ENCODE measurements around the gene TRIP10. TPM values are rescaled to one million over a fixed set of nuclear protein-coding genes. Genes with fewer than 3 reads are reported as not detected.
A peak's percentile ranks its signal among the peaks of the same experiment; 100 is the strongest.

Gene TRIP10
- total and polyA plus RNA-seq, 2 of the 13 experiments (the other 11 are each of a cell fraction or from before 2014, with no cell fraction given): 32.5 to 33.2 TPM

GRCh38 chr19:6693056-6693471, 46.4 kb upstream of the TRIP10 start:
- ChIA-PET POLR2A (no interaction called here), CTCF (ENCODE audit: low intra/inter-chr PET ratio, low total read pairs) (no interaction called here)
- TF ChIP-seq RBM22 (optimal IDR thresholded peaks at IDR 0.05; ENCODE audit: low read length) (peak; percentile 94), PRMT3 (CRISPR knock-in tag; IDR thresholded peaks at IDR 0.05; ENCODE audit: borderline replicate concordance, low read depth) (no peak), SP2 (CRISPR knock-in tag; IDR thresholded peaks at IDR 0.05) (peak; percentile 23), ZMYM3 (CRISPR knock-in tag; IDR thresholded peaks at IDR 0.05) (no peak), RBFOX2 (IDR thresholded peaks at IDR 0.05; ENCODE audit: low read depth, low read length) (peak; percentile 84), TBX2 (CRISPR knock-in tag; IDR thresholded peaks at IDR 0.05; ENCODE audit: borderline replicate concordance) (peak; percentile 21; the same call in 1 of the 2 replicates), AGO2 (optimal IDR thresholded peaks at IDR 0.05; ENCODE audit: low read depth, low read length) (peak; percentile 95), NFYB (CRISPR knock-in tag; IDR thresholded peaks at IDR 0.05) (peak; percentile 66), DDIT3 (CRISPR knock-in tag; IDR thresholded peaks at IDR 0.05) (no peak), NFKB2 (CRISPR knock-in tag; IDR thresholded peaks at IDR 0.05; ENCODE audit: borderline replicate concordance) (peak; percentile 5; the same call in 1 of the 2 replicates), WIZ (CRISPR knock-in tag; IDR thresholded peaks at IDR 0.05) (no peak), PBX2 (CRISPR knock-in tag; IDR thresholded peaks at IDR 0.05) (peak; percentile 67), HDAC1 (CRISPR knock-in tag; IDR thresholded peaks at IDR 0.05) (no peak), ZNF687 (CRISPR knock-in tag; IDR thresholded peaks at IDR 0.05) (peak; percentile 28; the same call in 1 of the 2 replicates), ZNF468 (CRISPR knock-in tag; IDR thresholded peaks at IDR 0.05) (no peak), NFYC (CRISPR knock-in tag; IDR thresholded peaks at IDR 0.05) (peak; percentile 69), PAF1 (CRISPR knock-in tag; IDR thresholded peaks at IDR 0.05) (peak; percentile 59; the same call in 1 of the 2 replicates)
- ATAC-seq (peak; percentile 15), DNase-seq (ENCODE audit: low spot score) (no peak), FAIRE-seq (no peak)
- H3K27ac ChIP-seq (ENCODE audit: extremely low read length, insufficient read depth, low read length): no peak overlapping the region
- H4K20me1 ChIP-seq (ENCODE audit: insufficient read depth, low read length): peaks cover 62% of the 10 kb centered on the region
- H3K4me1 ChIP-seq (ENCODE audit: insufficient read depth, low read length): no peaks in the 10 kb centered on the region
- in situ Hi-C loops (cut with HindIII; ENCODE audit: extremely low pct_ligation_motif_present, low pct_unique_long_range_greater_than_20kb): no loop called here
- no peak overlapping the region for H3K4me2 ChIP-seq (ENCODE audit: low read depth, low read length)
- no peaks in the 10 kb centered on the region for H3K79me2 ChIP-seq (ENCODE audit: insufficient read depth, low read length)
- no peaks in the 10 kb centered on the region for H3K9me3 ChIP-seq (ENCODE audit: low read length)
- intact Hi-C loops (cut with micrococcal nuclease; ENCODE audit: unreplicated experiment): no loop called here
- WGBS (ENCODE audit: low lambda C conversion rate): 98% methylated on average over 5 of the region's 13 CpGs
- H3K9ac ChIP-seq (ENCODE audit: insufficient read depth, low read depth, low read length): no peak overlapping the region
- peaks cover 44 to 84% of the 10 kb centered on the region in 2 experiments for H3K36me3 ChIP-seq (replicated peaks in 1 of 2; ENCODE audit: control insufficient read depth in 1 of 2, insufficient read depth in 2 of 2, low read length in 2 of 2)
- no peak overlapping the region for H3K4me3 ChIP-seq (replicated peaks in 1 of 3; ENCODE audit: insufficient read depth in 1 of 3, low read depth in 2 of 3, low read length in 3 of 3)
- H2AFZ ChIP-seq (ENCODE audit: low read length): no peak overlapping the region
- H3K27me3 ChIP-seq (ENCODE audit: control insufficient read depth in 1 of 2, insufficient read depth in 2 of 2, low read length in 2 of 2): no peaks in the 10 kb centered on the region
- BruUV-seq (replicated peaks): no TSS peak

Measured in HepG2 (cell line).